ENCODE results near the gene AP4M1.
A peak's percentile ranks its signal among the peaks of the same experiment; 100 is the strongest.
"Not testable (repeated sequence)": the region's sequence is repeated elsewhere in the genome, so short reads cannot be mapped to it uniquely, and the experiment has no call there.

AP4M1 gene

GRCh38 chr7:100109521-100110163, 8.2 kb downstream of the AP4M1 start:
- DNase-seq (ENCODE audit: low spot score): no peak

- no peak for DNase-seq (ENCODE audit: low spot score)
Observed at GRCh38 chr7:100111156-100111555, 9.7 kb downstream of the AP4M1 start.

GRCh38 chr7:100111914-100112313, 10.5 kb downstream of the AP4M1 start:
- DNase-seq (ENCODE audit: low spot score): no peak

DNA sequence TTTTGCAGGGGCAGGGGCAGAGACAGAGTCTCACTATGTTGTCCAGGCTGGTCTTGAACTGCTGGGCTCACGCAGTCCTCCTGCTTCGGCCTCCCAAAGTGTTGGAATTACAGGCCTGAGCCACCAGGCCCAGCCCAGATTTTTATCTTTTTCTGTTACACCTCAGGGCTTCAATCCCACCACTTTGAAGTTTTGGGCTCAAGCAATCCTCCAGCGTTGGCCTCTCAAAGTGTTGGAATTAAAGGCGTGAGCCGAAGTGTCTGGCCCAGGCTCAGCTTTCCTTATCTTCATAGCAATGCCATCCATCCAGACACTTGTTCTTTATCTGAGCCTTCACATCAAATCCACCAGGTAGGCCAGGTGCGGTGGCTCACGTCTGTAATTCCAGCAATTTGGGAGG, 13.6 kb downstream of the AP4M1 start:
- no peak for DNase-seq (ENCODE audit: low spot score)

DNA sequence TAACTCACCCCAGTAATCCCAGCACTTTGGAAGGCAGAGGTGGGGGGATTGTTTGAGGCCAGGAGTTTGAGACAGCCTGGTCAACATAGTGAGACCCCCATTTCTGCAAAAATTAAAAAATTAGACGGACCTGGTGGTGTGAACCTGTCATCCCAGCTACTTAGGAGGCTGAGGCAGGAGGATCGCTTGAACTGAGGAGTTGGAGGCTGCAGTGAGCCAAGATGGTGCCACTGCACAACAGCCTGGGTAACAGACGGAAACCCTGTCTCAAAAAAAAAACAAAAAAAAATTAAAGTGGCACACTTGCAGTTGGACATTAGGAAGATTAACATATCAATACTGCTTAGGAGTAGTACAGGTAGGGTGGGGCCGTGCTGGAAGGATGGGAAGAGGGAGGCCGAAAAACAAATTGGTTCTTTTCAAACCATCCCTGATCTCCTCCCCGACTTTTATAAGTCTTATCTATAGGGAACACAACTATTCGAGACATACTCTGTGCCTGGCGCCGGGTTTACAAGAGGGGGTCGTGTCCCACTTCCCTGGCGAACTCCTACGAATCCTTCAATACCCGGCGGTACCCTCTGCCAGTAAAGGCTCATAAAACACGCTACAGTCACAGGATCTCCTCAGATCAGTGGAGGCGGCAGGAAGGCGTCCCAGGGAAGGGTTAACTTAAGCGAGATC, 17.1 kb downstream of the AP4M1 start:
- DNase-seq (ENCODE audit: low spot score): no peak

GRCh38 chr7:100119072-100119969, 17.9 kb downstream of the AP4M1 start, which contains the start of the genes CNPY4 and TAF6:
Gene CNPY4 (plus strand): TSS chr7:100119634. CDS start chr7:100119745, 111 bp downstream.
Gene TAF6 (minus strand): TSS chr7:100119358. CDS start chr7:100114209, 5,149 bp downstream.
- peak; percentile 96 for DNase-seq (ENCODE audit: low spot score)

DNA sequence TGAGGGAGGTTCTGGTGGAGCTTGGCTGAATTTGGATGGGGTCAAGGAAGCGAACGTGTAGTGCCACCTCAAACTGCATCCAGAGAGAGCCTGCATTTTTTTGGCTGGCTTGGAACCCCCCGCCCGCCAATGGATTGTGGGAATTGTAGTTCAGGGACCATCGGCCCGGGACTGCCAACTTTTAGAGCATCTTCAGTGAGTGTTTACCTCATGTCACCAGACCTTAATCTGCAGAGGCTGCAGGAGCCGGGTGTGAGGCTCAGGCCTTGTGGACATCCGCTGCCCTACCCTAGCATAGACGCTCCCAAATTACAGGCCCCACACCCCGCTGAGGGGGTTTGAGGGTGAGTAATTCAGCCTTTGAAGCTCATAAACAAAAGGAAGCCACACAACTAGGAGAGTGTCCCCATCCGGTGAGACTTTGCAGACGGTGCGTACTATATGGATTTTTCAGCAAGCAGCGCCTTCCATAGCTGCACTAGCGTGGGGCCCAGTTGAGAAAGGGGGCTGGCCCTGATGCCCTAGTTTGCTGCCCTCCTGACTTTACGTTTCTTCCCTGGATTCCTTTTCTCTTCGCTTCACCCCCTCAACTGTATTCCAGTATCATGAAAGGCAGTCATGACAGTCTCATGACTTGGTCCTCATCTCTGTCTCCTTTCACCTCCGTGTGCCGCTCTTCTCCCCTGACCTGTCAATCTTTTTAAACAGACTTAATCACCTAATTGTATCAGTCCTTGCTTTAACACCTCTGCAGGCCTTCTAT, 18.7 kb downstream of the AP4M1 start:
- peak; percentile 81 for DNase-seq (ENCODE audit: low spot score)

GRCh38 chr7:100120733-100121036, 19.2 kb downstream of the AP4M1 start:
- DNase-seq (ENCODE audit: low spot score): no peak

DNA sequence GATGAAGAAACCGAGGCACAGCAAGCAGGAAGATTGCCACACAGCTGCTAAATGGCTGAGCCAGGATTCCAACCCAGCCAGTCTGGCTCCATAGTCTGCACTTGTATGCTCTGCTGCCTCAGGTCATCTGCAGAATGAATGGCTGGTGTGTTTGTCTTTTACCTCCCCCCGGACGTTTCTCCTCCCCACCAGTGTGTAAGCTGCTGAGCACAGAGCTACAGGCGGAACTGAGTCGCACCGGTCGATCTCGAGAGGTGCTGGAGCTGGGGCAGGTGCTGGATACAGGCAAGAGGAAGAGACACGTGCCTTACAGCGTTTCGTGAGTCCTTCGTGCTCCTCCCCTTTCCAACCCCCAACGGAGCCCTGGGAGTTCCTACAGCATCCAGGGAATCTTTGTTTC, 20.6 kb downstream of the AP4M1 start:
- no peak for DNase-seq (ENCODE audit: low spot score)

DNA sequence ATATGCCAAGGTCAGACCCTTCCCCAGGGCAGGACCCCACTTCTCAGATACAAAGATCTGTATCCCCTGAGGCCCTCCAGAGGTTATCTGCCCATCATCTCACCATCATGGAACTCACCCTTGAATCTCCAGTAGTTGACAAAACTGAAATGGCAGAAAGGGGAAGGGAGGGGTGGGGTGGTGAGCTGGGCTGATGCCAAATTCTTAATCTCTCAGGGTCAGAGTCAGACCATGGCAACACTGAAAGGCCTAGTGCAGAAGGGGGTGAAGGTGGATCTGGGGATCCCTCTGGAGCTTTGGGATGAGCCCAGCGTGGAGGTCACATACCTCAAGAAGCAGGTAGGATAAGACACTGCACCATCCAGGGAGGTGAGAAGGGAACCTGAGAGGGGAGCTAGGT, 21.1 kb downstream of the AP4M1 start:
- no peak for DNase-seq (ENCODE audit: low spot score)

GRCh38 chr7:100124301-100125230, 23.1 kb downstream of the AP4M1 start:
- no peak for DNase-seq (ENCODE audit: low spot score)

- DNase-seq (ENCODE audit: low spot score): no peak
Observed at GRCh38 chr7:100126239-100126930, 24.9 kb downstream of the AP4M1 start.

- peak; percentile 91 for DNase-seq (ENCODE audit: low spot score)
Observed at GRCh38 chr7:100126931-100127865, 25.8 kb downstream of the AP4M1 start, which contains the start of gene MBLAC1. Gene MBLAC1 (plus strand): TSS chr7:100126967. CDS start chr7:100127396, 429 bp downstream.

DNA sequence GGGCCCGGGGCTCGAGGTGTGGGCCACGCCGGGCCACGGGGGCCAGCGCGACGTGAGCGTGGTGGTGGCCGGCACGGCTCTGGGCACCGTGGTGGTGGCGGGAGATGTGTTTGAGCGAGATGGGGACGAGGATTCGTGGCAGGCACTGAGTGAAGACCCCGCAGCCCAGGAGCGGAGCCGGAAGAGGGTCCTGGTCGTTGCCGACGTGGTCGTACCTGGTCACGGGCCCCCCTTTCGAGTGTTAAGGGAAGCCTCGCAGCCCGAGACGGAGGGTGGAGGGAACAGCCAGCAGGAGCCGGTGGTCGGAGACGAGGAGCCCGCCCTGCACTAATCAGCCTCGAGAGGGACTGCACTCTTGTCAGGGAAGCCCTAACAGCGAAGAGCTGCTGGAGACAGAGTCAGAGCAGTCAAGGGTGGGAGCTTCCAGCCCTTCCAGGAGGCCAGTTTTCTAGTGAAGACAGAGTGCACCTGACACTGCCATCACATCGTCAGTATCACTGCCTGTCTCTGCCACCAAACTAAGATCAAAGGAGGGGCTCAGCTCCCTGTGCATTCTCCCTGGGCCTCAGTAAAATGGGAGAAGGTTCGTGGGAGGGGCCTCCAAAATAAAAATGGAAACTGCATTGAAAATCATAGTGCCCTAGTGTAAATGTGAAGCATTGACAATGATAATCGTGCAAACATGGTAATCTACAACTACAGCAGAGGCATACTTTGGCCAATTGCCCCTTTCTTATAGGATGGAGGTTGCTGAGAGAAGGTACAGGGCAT, 26.6 kb downstream of the AP4M1 start:
- DNase-seq (ENCODE audit: low spot score): no peak

DNA sequence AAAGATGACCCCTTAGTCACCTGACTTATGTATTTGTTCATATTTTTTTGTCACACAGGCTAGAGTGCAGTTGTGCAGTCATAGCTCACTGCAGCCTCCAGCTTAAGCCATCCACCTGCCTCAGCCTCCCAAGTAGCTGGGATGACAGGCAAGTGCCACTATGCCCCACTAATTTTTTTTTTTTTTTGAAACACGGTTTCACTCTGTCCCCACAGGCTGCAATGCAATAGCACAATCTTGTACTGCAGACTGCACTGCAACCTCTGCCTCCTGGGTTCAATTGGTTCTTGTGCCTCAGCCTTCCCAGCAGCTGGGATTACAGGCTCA, 27.2 kb downstream of the AP4M1 start:
- no peak for DNase-seq (ENCODE audit: low spot score)

DNA sequence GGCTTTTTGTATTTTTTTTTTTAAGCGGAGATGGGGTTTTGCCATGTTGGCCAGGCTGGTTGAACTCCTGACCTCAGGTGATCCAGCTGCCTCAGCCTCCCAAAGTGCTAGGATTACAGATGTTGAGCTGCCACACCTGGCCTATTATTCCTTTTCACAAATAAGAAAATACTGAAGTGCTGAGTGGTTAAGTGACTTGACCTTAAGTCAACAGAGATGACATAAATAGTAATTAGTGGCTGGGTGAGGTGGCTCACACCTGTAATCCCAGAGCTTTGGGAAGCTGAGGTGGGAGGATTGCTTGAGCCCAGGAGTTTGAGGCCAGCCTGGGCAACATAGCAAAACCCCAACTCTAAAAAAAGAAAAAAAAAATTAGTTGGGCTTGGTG, 28.8 kb downstream of the AP4M1 start:
- not testable (repeated sequence) for DNase-seq (ENCODE audit: low spot score)

DNA sequence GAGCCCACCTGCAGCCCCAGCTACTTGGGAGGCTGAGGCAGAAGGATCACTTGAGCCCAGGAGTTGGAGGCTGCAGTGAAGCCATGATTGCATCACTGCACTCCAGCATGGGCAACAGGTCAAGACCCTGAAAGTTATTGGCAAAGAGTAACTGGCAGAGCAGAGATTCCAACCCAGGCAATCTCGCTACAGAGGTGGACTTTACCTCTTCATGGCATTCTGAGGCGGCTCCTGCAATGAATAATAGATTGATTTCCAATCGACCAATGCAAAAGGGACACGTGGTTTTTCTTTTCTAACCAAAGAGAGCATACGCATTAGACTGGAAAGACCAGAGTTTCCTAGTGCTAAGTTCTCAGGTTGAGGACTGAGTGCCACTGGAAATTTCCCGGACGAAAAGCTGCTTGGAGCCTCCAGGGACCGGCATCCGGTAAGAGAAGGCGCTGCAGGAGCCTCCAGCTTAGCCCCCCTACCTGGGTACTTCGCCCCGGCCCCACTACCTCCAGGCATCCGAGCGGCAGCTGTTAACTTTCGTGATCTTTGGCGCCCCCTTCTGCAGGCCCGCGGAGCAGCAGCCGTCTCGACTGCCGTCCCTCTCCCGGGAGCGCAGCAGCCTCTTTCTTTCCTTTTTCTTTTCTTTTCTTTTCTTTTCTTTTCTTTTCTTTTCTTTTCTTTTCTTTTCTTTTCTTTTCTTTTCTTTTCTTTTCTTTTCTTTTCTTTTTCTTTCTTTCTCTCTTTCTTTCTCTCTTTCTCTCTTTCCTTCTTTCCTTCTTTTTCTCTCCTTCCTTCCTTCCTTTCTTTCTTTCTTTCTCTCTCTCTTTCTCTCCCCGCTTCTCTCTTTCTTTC, 29.4 kb downstream of the AP4M1 start:
- peak; percentile 90 for DNase-seq (ENCODE audit: low spot score)

GRCh38 chr7:100132126-100132525, 30.7 kb downstream of the AP4M1 start:
- DNase-seq (ENCODE audit: low spot score): no peak
